CD4-positive, CD25-positive, alpha-beta regulatory T cell (primary cell): ENCODE results near the gene CPLANE1. TPM values are rescaled to one million over a fixed set of nuclear protein-coding genes. Genes with fewer than 3 reads are reported as not detected.
"Not testable (repeated sequence)": the region's sequence is repeated elsewhere in the genome, so short reads cannot be mapped to it uniquely, and the experiment has no call there.

Experiments used
- ATAC-seq, 2 donors: fragments of 150-1000 bp; cut with Tn5 transposase; one replicate each; pipeline ENCODE4 v1.10.0; 2021; ENCODE audit warnings: low read depth in 2 of 2, moderate number of reproducible peaks in 2 of 2, moderate library complexity in 1 of 2
- DNase-seq, 3 donors: peaks; one replicate each; pipeline versions ENCODE4 v3.0.0 to v3.0.0-alpha.2; 2012 to 2022; ENCODE audit warnings: mixed read lengths in 1 of 3
- H3K27ac ChIP-seq: one replicate; pipeline ENCODE4 v1.7.0; 2013; ENCODE audit warnings: mild to moderate bottlenecking, low read length; ENCODE audit not compliant: insufficient read depth, poor library complexity, severe bottlenecking
- H3K27me3 ChIP-seq: one replicate; pipeline ENCODE4 v1.7.0; 2013; ENCODE audit warnings: low read length; ENCODE audit not compliant: control insufficient read depth, insufficient read depth
- H3K36me3 ChIP-seq: one replicate; pipeline ENCODE4 v1.7.0; 2013; ENCODE audit warnings: mild to moderate bottlenecking, low read length, moderate library complexity; ENCODE audit not compliant: control insufficient read depth, insufficient read depth
- H3K4me1 ChIP-seq: 2 replicates; pipeline ENCODE4 v1.7.0; 2013; ENCODE audit warnings: mild to moderate bottlenecking, low read length; ENCODE audit not compliant: insufficient read depth, control insufficient read depth, poor library complexity, severe bottlenecking
- H3K4me3 ChIP-seq: one replicate; pipeline ENCODE4 v1.7.0; 2013; ENCODE audit warnings: low read depth, mild to moderate bottlenecking, low read length, moderate library complexity
- H3K9me3 ChIP-seq, 2 experiments: 1 replicate in 1 of 2; 2 replicates in 1 of 2; pipeline ENCODE4 v1.7.0; 2013; ENCODE audit warnings: low read length in 2 of 2, mild to moderate bottlenecking in 1 of 2, moderate library complexity in 1 of 2; ENCODE audit not compliant: control insufficient read depth in 2 of 2
- H3K27ac Mint-ChIP-seq, 3 donors: one replicate each; pipeline ENCODE4 v1.8.0; 2020 to 2022; ENCODE audit warnings: mild to moderate bottlenecking in 3 of 3, mixed read lengths in 3 of 3, moderate library complexity in 2 of 3
- H3K27me3 Mint-ChIP-seq: one replicate; pipeline ENCODE4 v1.8.0; 2022; ENCODE audit warnings: mild to moderate bottlenecking, mixed read lengths
- H3K36me3 Mint-ChIP-seq: one replicate; pipeline ENCODE4 v1.8.0; 2020; ENCODE audit warnings: mixed read lengths
- H3K4me1 Mint-ChIP-seq, 4 donors: one replicate each; pipeline ENCODE4 v1.8.0; 2020 to 2022; ENCODE audit warnings: mixed read lengths in 4 of 4, mild to moderate bottlenecking in 1 of 4
- H3K4me3 Mint-ChIP-seq, 4 donors: one replicate each; pipeline ENCODE4 v1.8.0; 2020 to 2022; ENCODE audit warnings: mild to moderate bottlenecking in 4 of 4, mixed read lengths in 4 of 4, moderate library complexity in 3 of 4
- H3K9me3 Mint-ChIP-seq, 7 donors: one replicate each; pipeline ENCODE4 v1.8.0; 2020 to 2022; ENCODE audit warnings: mixed read lengths in 7 of 7, mild to moderate bottlenecking in 3 of 7, moderate library complexity in 2 of 7
- polyA plus RNA-seq, 4 donors: library from polyadenylated mRNA; unstranded; fragments of 300-500 nt; fragmentation: Illumina TruSeq; gene quantifications; one replicate each; pipeline ENCODE4 v1.2.3, GENCODE V29; 2021
- total RNA-seq: library from RNA; stranded (reverse); gene quantifications from one replicate; pipeline ENCODE4 v1.2.3, GENCODE V29; 2022

Gene CPLANE1
- total and polyA plus RNA-seq, 5 donors from 2014 or later, result 0.18 to 2.8 (median 0.94) TPM

DNA sequence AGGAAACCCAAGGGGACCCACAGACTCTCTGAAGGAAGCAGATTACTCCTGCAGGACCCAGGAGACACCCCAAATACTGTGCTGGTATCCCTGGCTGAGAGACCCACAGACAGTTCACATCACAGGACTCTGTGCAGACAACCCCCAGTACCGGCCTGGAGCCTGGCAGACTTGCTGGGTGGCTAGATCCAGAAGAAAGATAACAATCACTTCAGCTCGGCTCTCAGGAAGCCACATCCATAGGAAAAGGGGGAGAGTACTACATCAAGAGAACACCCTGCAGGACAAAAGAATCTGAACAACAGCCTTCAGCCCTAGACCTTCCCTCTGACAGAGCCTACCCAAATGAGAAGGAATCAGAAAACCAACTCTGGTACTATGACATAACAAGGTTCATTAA is 166.2 kb downstream of the CPLANE1 start:
- not testable (repeated sequence) for H3K4me3 Mint-ChIP-seq, H3K27ac Mint-ChIP-seq, H3K4me1 Mint-ChIP-seq, ATAC-seq, H3K36me3 ChIP-seq, H3K27me3 Mint-ChIP-seq, H3K4me3 ChIP-seq, H3K9me3 Mint-ChIP-seq, H3K27ac ChIP-seq, H3K9me3 ChIP-seq, H3K4me1 ChIP-seq, DNase-seq, H3K27me3 ChIP-seq
- peaks cover 15% of the 10 kb centered on the region for H3K36me3 Mint-ChIP-seq

DNA sequence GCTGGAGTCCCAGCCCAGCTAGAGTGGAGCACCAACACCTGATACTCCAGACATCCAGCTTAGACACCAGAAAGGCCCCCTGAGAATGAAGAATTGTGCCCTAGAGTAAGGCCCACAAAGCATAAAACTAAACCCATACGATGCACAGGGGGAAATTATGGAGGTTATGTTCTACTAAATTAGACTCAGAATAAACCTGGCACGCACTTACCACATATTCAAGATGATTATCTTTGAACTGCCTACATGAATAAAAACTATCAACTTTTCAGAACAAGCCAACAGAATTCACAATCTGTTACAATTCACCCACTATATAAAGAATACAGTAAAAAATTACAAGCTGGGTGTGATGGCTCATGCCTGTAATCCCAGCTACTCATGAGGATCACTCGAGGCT is 168.5 kb downstream of the CPLANE1 start:
- no peak overlapping the region for H3K4me3 ChIP-seq
- no peak for DNase-seq
- Mint-ChIP-seq H3K9me3 (peaks cover 0 to 5% (median 3%) of the 10 kb centered on the region in 7 donors), H3K36me3 (peaks cover 10% of the 10 kb centered on the region), H3K4me1 (peaks cover 0 to 7% (median 0%) of the 10 kb centered on the region in 4 donors), H3K27me3 (peaks cover 4% of the 10 kb centered on the region), H3K27ac (no peak overlapping the region), H3K4me3 (no peak overlapping the region)
- no peaks in the 10 kb centered on the region for H3K4me1 ChIP-seq
- H3K9me3 ChIP-seq, result no peaks in the 10 kb centered on the region
- ATAC-seq, result no peak
- H3K36me3 ChIP-seq, result no peaks in the 10 kb centered on the region
- no peaks in the 10 kb centered on the region for H3K27me3 ChIP-seq
- no peak overlapping the region for H3K27ac ChIP-seq

DNA sequence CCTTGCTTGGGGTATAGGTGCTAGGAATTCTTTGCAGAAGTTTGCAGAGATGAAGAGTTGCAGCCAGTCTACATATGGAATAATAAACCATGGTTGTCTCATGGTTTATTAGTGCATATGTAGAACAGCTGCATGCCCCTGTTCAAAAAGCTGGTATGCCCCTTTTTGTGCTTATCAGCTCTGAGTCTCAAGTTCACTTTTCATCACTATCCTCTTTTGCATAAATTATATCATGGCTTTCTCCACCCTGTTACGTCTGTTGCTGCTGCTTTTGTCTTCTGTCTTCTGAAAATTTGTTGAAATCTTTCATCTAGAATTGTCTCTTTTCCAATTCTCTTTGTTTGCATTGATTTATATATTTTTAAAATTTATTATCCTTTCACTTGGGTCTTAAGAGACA is 172.0 kb downstream of the CPLANE1 start:
- H3K4me1 Mint-ChIP-seq, result peaks cover 0 to 2% (median 0%) of the 10 kb centered on the region in 4 donors
- no peaks in the 10 kb centered on the region for H3K4me1 ChIP-seq
- H3K9me3 ChIP-seq, result no peaks in the 10 kb centered on the region
- DNase-seq (no peak), ATAC-seq (no peak)
- H3K4me3 Mint-ChIP-seq, result no peak overlapping the region
- peaks cover 4% of the 10 kb centered on the region for H3K27me3 Mint-ChIP-seq
- H3K27ac ChIP-seq, result no peak overlapping the region
- no peaks in the 10 kb centered on the region for H3K27me3 ChIP-seq
- no peak overlapping the region for H3K27ac Mint-ChIP-seq
- H3K36me3 Mint-ChIP-seq, result peaks cover 10% of the 10 kb centered on the region
- peaks cover 0 to 5% (median 2%) of the 10 kb centered on the region in 7 donors for H3K9me3 Mint-ChIP-seq
- no peaks in the 10 kb centered on the region for H3K36me3 ChIP-seq
- no peak overlapping the region for H3K4me3 ChIP-seq

DNA sequence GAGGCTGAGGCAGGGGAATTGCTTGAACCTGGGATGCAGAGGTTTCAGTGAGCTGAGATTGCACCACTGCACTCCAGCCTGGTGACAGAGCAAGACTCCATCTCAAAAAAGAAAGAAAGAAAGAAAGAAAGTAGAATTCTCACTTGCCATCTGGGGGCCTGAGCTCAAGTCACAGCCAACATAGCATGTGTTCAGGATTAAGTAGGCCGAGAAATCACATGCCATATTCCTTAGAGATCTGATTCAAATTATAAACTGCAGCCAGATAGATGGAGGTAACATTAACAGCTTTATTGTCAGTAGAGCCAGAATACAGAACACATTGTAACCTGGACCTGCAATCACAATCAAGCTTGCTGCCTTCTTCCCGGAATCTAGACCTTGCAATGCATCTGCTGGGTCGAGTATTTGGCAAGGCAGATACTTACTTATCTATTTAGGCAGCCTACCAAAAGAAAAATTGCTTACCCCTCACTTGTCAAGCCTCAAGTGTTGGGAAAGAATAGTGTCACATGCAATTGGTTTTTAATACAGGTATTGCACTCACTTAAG is 173.7 kb downstream of the CPLANE1 start:
- peaks cover 4% of the 10 kb centered on the region for H3K27me3 Mint-ChIP-seq
- no peak for DNase-seq
- H3K27ac ChIP-seq, result no peak overlapping the region

DNA sequence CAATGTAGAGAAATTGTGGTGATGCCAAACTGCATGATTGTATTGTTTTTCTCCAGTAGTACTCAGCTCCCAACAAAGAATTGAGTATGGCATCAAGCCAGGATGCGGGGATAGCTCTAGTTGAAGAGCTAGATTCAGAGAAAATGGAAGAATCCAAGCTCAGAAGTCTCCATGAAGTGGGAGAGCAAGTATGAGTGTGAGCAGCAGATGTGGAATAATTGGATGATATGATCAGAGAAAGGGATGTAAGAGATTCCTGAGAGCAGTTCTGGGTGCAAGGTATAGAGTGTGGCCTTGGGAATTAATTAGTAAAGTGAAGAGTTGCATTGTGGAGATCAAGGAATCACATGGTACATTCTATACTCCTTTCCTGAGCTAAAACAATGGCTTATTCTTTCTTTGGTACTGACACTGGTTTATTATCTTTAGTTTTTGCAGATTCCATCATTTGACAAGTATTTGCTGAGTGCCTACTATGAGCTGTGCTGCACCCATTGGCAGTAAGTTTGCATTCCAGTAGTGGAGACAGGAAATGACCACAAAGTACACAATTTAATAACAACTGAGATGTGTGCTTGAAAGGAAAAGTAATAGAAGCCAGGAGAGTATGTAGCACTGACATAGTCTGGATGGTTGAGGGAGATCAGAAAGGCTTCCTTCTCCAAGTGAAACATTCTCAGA is 177.1 kb downstream of the CPLANE1 start:
- no peaks in the 10 kb centered on the region for H3K9me3 ChIP-seq
- H3K9me3 Mint-ChIP-seq, result no peaks in the 10 kb centered on the region
- no peak overlapping the region for H3K27ac ChIP-seq
- no peaks in the 10 kb centered on the region for H3K36me3 Mint-ChIP-seq
- no peak overlapping the region for H3K4me3 ChIP-seq
- no peak overlapping the region for H3K27ac Mint-ChIP-seq
- no peak for DNase-seq
- H3K36me3 ChIP-seq, result no peaks in the 10 kb centered on the region
- no peaks in the 10 kb centered on the region for H3K4me1 ChIP-seq
- no peaks in the 10 kb centered on the region for H3K4me1 Mint-ChIP-seq
- no peaks in the 10 kb centered on the region for H3K27me3 ChIP-seq
- ATAC-seq, result no peak
- no peak overlapping the region for H3K4me3 Mint-ChIP-seq
- H3K27me3 Mint-ChIP-seq, result peaks cover 4% of the 10 kb centered on the region

More for the DNA sequence above, 173.7 kb downstream of the CPLANE1 start:
- Mint-ChIP-seq H3K27ac (no peak overlapping the region), H3K4me1 (no peaks in the 10 kb centered on the region), H3K4me3 (peak overlapping the region in 1 of 4 donors; percentile 15), H3K9me3 (peaks cover 0 to 5% (median 0%) of the 10 kb centered on the region in 7 donors), H3K36me3 (peaks cover 10% of the 10 kb centered on the region)
- Histone ChIP-seq H3K4me3 (no peak overlapping the region), H3K9me3 (no peaks in the 10 kb centered on the region), H3K4me1 (no peaks in the 10 kb centered on the region), H3K27me3 (no peaks in the 10 kb centered on the region), H3K36me3 (no peaks in the 10 kb centered on the region)
- ATAC-seq, result no peak

DNA sequence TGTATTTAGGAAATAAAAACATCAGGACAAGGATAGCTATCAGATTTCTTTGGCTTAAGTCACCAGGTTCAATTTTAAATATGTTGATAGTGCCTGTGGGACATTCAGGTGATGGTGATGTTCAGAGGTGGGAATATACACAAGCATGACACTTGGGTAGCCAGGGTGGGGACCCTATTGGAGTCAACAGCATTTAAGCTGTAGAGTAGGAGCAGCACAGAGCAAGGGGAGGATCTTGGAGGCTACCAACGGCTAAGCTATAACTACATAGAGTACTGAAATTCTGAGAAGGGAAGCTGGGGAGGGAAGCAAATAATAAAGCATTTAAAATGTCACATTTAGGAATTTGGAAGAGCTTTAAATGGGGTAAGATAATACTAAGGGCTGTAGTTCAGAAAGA is 177.7 kb downstream of the CPLANE1 start:
- no peaks in the 10 kb centered on the region for H3K9me3 Mint-ChIP-seq
- H3K27ac Mint-ChIP-seq, result no peak overlapping the region
- H3K4me1 Mint-ChIP-seq, result no peaks in the 10 kb centered on the region
- no peaks in the 10 kb centered on the region for H3K36me3 ChIP-seq
- H3K4me1 ChIP-seq, result no peaks in the 10 kb centered on the region
- peaks cover under 1% of the 10 kb centered on the region for H3K36me3 Mint-ChIP-seq
- no peak overlapping the region for H3K27ac ChIP-seq
- H3K4me3 Mint-ChIP-seq, result no peak overlapping the region
- no peaks in the 10 kb centered on the region for H3K27me3 Mint-ChIP-seq
- no peaks in the 10 kb centered on the region for H3K27me3 ChIP-seq
- no peak for ATAC-seq
- H3K4me3 ChIP-seq, result no peak overlapping the region
- no peak for DNase-seq
- no peaks in the 10 kb centered on the region for H3K9me3 ChIP-seq

DNA sequence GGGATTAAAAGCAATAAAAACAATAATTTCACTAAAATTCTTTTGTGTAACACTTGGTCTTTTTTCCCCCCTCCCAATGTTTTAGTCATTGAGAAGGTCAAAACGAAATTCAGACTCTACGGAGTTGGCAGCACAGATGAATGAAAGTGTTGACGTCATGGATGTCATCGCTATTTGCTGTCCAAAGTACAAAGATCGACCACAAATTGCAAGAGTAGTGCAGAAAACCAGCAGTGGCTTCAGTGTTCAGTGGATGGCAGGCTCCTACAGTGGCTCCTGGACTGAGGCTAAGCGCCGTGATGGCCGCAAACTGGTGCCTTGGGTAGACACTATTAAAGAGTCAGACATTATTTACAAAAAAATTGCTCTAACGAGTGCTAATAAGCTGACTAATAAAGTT is 184.7 kb downstream of the CPLANE1 start:
- DNase-seq, result no peak
- Mint-ChIP-seq H3K27ac (no peak overlapping the region), H3K9me3 (no peaks in the 10 kb centered on the region), H3K4me1 (no peaks in the 10 kb centered on the region), H3K4me3 (no peak overlapping the region), H3K36me3 (peaks cover 32% of the 10 kb centered on the region), H3K27me3 (no peaks in the 10 kb centered on the region)
- peaks cover 60% of the 10 kb centered on the region for H3K36me3 ChIP-seq
- no peaks in the 10 kb centered on the region for H3K4me1 ChIP-seq
- H3K4me3 ChIP-seq, result no peak overlapping the region
- no peak overlapping the region for H3K27ac ChIP-seq
- H3K9me3 ChIP-seq, result no peaks in the 10 kb centered on the region
- H3K27me3 ChIP-seq, result no peaks in the 10 kb centered on the region
- no peak for ATAC-seq

DNA sequence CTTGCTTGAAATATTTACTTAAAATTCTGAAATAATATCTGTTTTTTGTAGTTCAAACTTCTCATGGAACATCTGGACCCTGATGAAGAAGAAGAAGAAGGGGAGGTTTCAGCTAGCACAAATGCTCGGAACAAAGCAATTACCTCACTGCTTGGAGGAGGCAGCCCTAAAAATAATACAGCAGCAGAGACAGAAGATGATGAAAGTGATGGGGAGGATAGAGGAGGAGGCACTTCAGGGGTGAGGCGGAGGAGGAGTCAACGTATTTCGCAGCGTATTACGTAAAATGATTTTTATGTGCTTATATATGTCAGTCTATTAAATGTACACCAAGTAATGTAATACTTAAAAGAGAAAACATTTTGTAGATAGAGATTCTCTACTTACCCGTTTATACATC is 185.4 kb downstream of the CPLANE1 start:
- H3K4me1 Mint-ChIP-seq, result no peaks in the 10 kb centered on the region
- no peaks in the 10 kb centered on the region for H3K9me3 Mint-ChIP-seq
- no peak for DNase-seq
- no peak for ATAC-seq
- Histone ChIP-seq H3K9me3 (no peaks in the 10 kb centered on the region), H3K27ac (no peak overlapping the region), H3K36me3 (peaks cover 67% of the 10 kb centered on the region), H3K27me3 (no peaks in the 10 kb centered on the region), H3K4me3 (no peak overlapping the region), H3K4me1 (no peaks in the 10 kb centered on the region)
- no peaks in the 10 kb centered on the region for H3K27me3 Mint-ChIP-seq
- peaks cover 35% of the 10 kb centered on the region for H3K36me3 Mint-ChIP-seq
- H3K27ac Mint-ChIP-seq, result no peak overlapping the region
- no peak overlapping the region for H3K4me3 Mint-ChIP-seq
